Endothelial cell (in vitro differentiated cells): ENCODE data around the gene GLT8D1. TPM values are rescaled to one million over a fixed set of nuclear protein-coding genes. Genes with fewer than 3 reads are reported as not detected.

Experiments
- DNase-seq: peaks from one replicate; pipeline ENCODE4 v3.0.0; 2021; ENCODE audit warnings: low spot score
- H3K27ac Mint-ChIP-seq: one replicate; pipeline ENCODE4 v1.8.0; 2021; ENCODE audit warnings: mixed read lengths, inconsistent platforms; ENCODE audit not compliant: unreplicated experiment
- H3K27me3 Mint-ChIP-seq: one replicate; pipeline ENCODE4 v1.8.0; 2021; ENCODE audit warnings: mild to moderate bottlenecking, moderate library complexity, mixed read lengths, inconsistent platforms; ENCODE audit not compliant: unreplicated experiment
- H3K36me3 Mint-ChIP-seq: one replicate; pipeline ENCODE4 v1.8.0; 2021; ENCODE audit warnings: mild to moderate bottlenecking, low read depth, mixed read lengths, inconsistent platforms; ENCODE audit not compliant: unreplicated experiment
- H3K4me1 Mint-ChIP-seq: one replicate; pipeline ENCODE4 v1.8.0; 2021; ENCODE audit warnings: mild to moderate bottlenecking, mixed read lengths, inconsistent platforms; ENCODE audit not compliant: unreplicated experiment
- H3K4me3 Mint-ChIP-seq: one replicate; pipeline ENCODE4 v1.8.0; 2021; ENCODE audit warnings: mild to moderate bottlenecking, mixed read lengths, inconsistent platforms; ENCODE audit not compliant: unreplicated experiment
- H3K9me3 Mint-ChIP-seq: one replicate; pipeline ENCODE4 v1.8.0; 2021; ENCODE audit warnings: mixed read lengths, inconsistent platforms; ENCODE audit not compliant: unreplicated experiment
- total RNA-seq: library from RNA; stranded (reverse); fragmentation: NEBNext Ultra II Directional; extraction: Animal tissue kit (Norgen Biotek cat#: 25700); gene quantifications from one replicate; pipeline ENCODE4 v1.2.1, GENCODE V29; 2021; ENCODE audit not compliant: unreplicated experiment
- TF ChIP-seq, protein P1 (sequence below): fragments of 200-600 bp; sonication (generic); IDR thresholded peaks from one replicate; pipeline ENCODE4 v1.5.0; 2021; ENCODE audit warnings: antibody characterized with exemption; ENCODE audit not compliant: unreplicated experiment

The GLT8D1 gene
- total RNA-seq, 1 donor from 2014 or later, result 54.7 TPM

- Mint-ChIP-seq H3K4me1 (peaks cover 5% of the 10 kb centered on the region), H3K27ac (no peak overlapping the region), H3K4me3 (peak overlapping the region; percentile 31), H3K9me3 (no peaks in the 10 kb centered on the region), H3K36me3 (peaks cover 19% of the 10 kb centered on the region), H3K27me3 (no peaks in the 10 kb centered on the region)
- no peak for DNase-seq
- TF ChIP-seq, protein P1, sequence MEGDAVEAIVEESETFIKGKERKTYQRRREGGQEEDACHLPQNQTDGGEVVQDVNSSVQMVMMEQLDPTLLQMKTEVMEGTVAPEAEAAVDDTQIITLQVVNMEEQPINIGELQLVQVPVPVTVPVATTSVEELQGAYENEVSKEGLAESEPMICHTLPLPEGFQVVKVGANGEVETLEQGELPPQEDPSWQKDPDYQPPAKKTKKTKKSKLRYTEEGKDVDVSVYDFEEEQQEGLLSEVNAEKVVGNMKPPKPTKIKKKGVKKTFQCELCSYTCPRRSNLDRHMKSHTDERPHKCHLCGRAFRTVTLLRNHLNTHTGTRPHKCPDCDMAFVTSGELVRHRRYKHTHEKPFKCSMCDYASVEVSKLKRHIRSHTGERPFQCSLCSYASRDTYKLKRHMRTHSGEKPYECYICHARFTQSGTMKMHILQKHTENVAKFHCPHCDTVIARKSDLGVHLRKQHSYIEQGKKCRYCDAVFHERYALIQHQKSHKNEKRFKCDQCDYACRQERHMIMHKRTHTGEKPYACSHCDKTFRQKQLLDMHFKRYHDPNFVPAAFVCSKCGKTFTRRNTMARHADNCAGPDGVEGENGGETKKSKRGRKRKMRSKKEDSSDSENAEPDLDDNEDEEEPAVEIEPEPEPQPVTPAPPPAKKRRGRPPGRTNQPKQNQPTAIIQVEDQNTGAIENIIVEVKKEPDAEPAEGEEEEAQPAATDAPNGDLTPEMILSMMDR, result no peak
Measured at GRCh38 chr3:52671676-52672075, 33.9 kb downstream of the GLT8D1 start.

DNA sequence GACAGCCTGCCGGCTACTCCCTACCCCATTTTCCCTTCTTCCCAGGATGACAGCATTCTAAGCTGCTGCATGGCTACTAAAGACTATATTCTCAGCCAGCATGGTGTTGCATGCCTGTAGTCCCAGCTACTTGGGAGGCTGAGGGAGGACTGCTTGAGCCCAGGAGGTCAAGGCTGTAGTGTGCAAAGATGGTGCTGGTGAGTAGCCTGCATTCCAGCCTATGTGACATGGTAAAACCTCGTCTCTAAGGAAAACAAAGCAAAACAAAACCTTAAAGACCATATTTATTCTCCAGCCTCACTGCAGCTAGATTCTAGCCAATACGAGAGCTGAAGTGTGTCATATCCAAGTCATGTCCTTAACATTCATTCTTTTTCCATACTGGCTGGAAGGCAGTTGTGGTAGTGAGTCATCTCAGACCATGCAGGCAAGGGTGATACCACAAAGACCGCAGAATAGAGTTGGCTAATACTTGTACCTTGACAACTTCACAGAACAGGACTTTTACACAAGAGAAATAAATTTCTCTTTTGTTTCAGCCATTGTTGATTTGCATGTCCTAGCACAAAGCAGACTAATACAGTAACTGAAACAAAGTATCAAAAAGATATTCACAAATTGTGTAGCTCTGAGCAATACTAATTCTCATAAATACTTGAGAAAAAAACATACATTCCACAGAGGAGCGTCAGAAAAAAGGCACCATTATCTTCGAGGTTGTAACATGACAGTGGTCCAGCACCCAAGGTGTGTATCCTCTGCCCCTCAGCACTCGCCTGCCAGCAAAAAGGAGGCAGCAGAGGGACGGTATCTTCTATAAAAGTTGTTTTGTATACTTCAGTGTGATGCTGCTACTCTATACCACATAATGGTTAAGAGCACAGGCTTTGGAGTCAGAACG, 34.7 kb downstream of the GLT8D1 start:
- peaks cover under 1% of the 10 kb centered on the region for H3K4me1 Mint-ChIP-seq
- no peaks in the 10 kb centered on the region for H3K9me3 Mint-ChIP-seq
- H3K27me3 Mint-ChIP-seq, result no peaks in the 10 kb centered on the region
- TF ChIP-seq, protein P1, result no peak
- H3K27ac Mint-ChIP-seq, result peak overlapping the region; percentile 26
- no peak overlapping the region for H3K4me3 Mint-ChIP-seq
- DNase-seq, result no peak
- peaks cover 18% of the 10 kb centered on the region for H3K36me3 Mint-ChIP-seq

GRCh38 chr3:52663098-52663497, 42.5 kb downstream of the GLT8D1 start:
- Mint-ChIP-seq H3K27me3 (peaks cover 2% of the 10 kb centered on the region), H3K27ac (no peak overlapping the region), H3K4me3 (no peak overlapping the region), H3K9me3 (no peaks in the 10 kb centered on the region), H3K4me1 (peaks cover 19% of the 10 kb centered on the region), H3K36me3 (peaks cover 22% of the 10 kb centered on the region)
- TF ChIP-seq, protein P1, result no peak
- DNase-seq, result no peak

DNA sequence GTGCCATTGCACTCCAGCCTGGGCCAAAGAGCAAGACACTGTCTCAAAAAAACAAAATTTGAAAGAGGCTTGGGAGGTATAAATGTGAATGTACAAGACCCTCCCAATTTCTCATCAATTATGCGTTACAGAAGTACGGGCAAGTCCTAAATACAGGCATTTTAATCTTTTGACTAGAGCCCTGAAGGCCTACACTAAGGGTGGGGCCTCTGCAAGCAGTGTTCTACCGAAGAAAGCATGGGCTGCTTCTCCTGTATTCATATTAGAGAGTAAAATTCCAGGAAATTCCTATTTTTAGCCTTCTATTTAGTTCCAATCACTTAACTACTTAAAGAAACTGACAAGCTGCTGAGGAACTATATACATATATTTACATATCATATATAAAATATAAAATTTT, 45.5 kb downstream of the GLT8D1 start:
- Mint-ChIP-seq H3K27me3 (peaks cover 2% of the 10 kb centered on the region), H3K4me3 (no peak overlapping the region), H3K4me1 (peaks cover 11% of the 10 kb centered on the region), H3K27ac (no peak overlapping the region), H3K9me3 (no peaks in the 10 kb centered on the region), H3K36me3 (peaks cover 25% of the 10 kb centered on the region)
- DNase-seq, result no peak
- TF ChIP-seq, protein P1, result no peak

DNA sequence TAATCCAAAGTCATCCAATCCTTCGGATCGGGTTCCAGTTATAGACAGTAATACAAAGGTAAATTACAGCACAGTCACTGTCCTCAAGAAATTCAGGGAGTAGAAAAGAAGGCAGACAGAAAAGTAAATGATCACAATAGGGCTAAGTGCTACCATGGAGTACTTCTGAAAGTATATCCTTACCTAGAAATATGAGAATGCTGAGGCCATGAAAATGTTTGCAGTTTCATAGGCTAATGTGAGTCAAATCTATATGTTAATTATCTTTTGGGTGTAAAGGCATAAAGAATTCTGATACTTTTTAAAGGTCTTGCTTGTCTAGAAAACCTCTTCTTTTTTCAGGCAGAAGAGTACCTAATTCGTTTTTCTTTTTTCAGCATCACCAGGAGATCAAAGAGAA, 49.7 kb downstream of the GLT8D1 start:
- peaks cover 21% of the 10 kb centered on the region for H3K36me3 Mint-ChIP-seq
- no peak for DNase-seq
- no peak overlapping the region for H3K4me3 Mint-ChIP-seq
- TF ChIP-seq, protein P1, result no peak
- H3K4me1 Mint-ChIP-seq, result no peaks in the 10 kb centered on the region
- no peaks in the 10 kb centered on the region for H3K9me3 Mint-ChIP-seq
- H3K27me3 Mint-ChIP-seq, result no peaks in the 10 kb centered on the region
- no peak overlapping the region for H3K27ac Mint-ChIP-seq
